ENCODE results near the gene WDR6.

The WDR6 gene

DNA sequence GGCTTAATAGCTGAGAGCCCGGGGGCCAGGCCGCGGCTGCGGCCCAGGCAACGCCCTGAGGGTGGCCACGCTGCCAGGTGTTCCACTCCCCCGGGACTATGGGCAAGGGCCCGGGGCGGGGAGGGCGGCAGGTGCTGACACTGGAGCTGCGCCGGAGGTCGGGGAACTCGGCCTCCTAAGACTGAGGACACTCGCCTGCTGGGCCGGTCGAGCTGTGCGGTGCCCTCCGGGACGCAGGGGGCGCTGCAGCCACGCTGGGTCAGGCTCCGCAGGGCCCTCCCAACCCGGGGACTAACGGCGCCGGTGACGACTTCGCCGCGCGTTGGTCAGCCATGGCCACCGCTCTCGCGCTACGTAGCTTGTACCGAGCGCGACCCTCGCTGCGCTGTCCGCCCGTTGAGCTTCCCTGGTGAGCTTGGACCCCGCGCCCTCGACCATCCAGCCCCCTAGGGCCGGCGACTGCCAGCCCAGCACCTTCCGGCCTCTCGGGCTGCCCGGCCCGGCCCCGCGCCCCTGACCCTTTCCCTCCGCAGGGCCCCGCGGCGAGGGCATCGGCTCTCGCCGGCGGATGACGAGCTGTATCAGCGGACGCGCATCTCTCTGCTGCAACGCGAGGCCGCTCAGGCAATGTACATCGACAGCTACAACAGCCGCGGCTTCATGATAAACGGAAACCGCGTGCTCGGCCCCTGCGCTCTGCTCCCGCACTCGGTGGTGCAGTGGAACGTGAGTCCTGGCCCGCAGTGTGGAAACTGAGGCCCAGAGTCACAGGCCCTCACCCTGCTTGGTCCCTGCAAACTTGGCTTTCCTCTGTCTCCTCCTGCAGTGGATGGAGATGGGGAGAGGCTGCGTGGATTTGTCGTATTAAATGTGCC, 14.9 kb downstream of the WDR6 start, which contains the start of gene NDUFAF3:
Gene NDUFAF3 (plus strand): TSS at position 309 of the 875 bp plus-strand sequence. CDS start 24 bp downstream, at position 333.
- H3K4me3 ChIP-seq (ENCODE audit: low read length), result peak within 1 kb of the TSS; percentile 83
- peak; percentile 72 for DNase-seq (ENCODE audit: low read depth)
- TF ChIP-seq, protein P1, sequence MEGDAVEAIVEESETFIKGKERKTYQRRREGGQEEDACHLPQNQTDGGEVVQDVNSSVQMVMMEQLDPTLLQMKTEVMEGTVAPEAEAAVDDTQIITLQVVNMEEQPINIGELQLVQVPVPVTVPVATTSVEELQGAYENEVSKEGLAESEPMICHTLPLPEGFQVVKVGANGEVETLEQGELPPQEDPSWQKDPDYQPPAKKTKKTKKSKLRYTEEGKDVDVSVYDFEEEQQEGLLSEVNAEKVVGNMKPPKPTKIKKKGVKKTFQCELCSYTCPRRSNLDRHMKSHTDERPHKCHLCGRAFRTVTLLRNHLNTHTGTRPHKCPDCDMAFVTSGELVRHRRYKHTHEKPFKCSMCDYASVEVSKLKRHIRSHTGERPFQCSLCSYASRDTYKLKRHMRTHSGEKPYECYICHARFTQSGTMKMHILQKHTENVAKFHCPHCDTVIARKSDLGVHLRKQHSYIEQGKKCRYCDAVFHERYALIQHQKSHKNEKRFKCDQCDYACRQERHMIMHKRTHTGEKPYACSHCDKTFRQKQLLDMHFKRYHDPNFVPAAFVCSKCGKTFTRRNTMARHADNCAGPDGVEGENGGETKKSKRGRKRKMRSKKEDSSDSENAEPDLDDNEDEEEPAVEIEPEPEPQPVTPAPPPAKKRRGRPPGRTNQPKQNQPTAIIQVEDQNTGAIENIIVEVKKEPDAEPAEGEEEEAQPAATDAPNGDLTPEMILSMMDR (conservative IDR thresholded peaks at IDR 0.05; ENCODE audit: low read depth, low read length), result peak; percentile 89

GRCh38 chr3:49022688-49023171, 15.5 kb downstream of the WDR6 start:
- TF ChIP-seq, protein P1 (conservative IDR thresholded peaks at IDR 0.05; ENCODE audit: low read depth, low read length), result no peak
- no peak for DNase-seq (ENCODE audit: low read depth)
- H3K4me3 ChIP-seq (ENCODE audit: low read length), result peak overlapping the region; percentile 83

- TF ChIP-seq, protein P1 (conservative IDR thresholded peaks at IDR 0.05; ENCODE audit: low read depth, low read length), result no peak
- no peak overlapping the region for H3K4me3 ChIP-seq (ENCODE audit: low read length)
- DNase-seq (ENCODE audit: low read depth), result no peak
Measured at GRCh38 chr3:49023775-49024174, 16.6 kb downstream of the WDR6 start.

GRCh38 chr3:49024449-49024848, 17.3 kb downstream of the WDR6 start:
- H3K4me3 ChIP-seq (ENCODE audit: low read length), result no peak overlapping the region
- TF ChIP-seq, protein P1 (conservative IDR thresholded peaks at IDR 0.05; ENCODE audit: low read depth, low read length), result no peak
- DNase-seq (ENCODE audit: low read depth), result no peak

DNA sequence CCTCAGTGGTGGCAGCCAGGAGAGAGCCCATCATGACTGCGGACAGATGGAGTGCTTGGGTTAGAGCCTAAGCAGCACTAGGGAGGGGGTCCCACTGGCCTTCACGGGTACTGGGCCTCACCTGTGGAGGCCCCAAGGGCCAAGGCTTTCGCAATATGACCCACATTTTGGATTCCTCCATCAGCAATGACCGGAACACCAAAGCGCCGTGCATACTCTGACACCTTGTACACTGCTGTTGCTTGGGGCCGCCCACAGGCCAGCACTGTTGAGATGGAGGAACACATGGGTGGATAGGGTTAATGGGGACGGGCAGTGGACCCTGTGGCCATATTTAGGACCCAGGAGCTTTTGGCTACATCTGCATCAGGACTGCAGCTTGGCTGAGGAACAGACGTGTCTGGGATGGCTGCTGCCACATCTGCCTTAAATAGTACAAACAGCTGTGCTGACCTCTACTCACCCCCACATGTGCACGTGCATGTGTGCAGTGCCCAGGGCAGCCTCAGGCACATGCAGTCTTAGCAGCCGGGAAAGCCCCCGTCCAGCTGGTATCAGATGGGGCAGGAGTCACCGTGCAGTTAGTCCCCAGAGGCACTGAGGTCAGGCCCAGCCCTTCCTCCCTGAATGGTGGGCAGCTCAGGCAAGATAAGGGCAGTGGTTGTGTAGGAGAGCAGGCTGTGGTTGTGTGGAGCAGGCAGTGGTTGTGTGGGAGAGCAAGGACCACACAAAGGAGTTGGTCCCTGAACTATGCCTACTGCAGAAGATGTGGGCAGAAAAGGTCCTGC, 18.0 kb downstream of the WDR6 start:
- no peak overlapping the region for H3K4me3 ChIP-seq (ENCODE audit: low read length)
- TF ChIP-seq, protein P1 (conservative IDR thresholded peaks at IDR 0.05; ENCODE audit: low read depth, low read length), result no peak
- no peak for DNase-seq (ENCODE audit: low read depth)

GRCh38 chr3:49025793-49026520, 18.8 kb downstream of the WDR6 start:
- TF ChIP-seq, protein P1 (conservative IDR thresholded peaks at IDR 0.05; ENCODE audit: low read depth, low read length), result no peak
- no peak for DNase-seq (ENCODE audit: low read depth)

More at GRCh38 chr3:49025793-49026520, 18.8 kb downstream of the WDR6 start:
- H3K4me3 ChIP-seq (ENCODE audit: low read length), result no peak overlapping the region

All from retinal pigment epithelial cell (primary cell).